NCI-H1092 (cell line): Measurements from ENCODE around the gene KLHL29.
A peak's percentile ranks its signal among the peaks of the same experiment; 100 is the strongest.

Source experiments
- DNase-seq: peaks from one replicate; lab custom pipeline; 2025; lab: John Stamatoyannopoulos, UW

The KLHL29 gene

GRCh38 chr2:23532391-23533337 lies 147.7 kb downstream of the KLHL29 start:
- DNase-seq: peak; percentile 35

GRCh38 chr2:23533338-23533695 lies 148.3 kb downstream of the KLHL29 start:
- DNase-seq: peak; percentile 29

GRCh38 chr2:23534771-23535170 lies 149.8 kb downstream of the KLHL29 start:
- no peak for DNase-seq

- peak; percentile 70 for DNase-seq
Measured at GRCh38 chr2:23536326-23536725, 151.3 kb downstream of the KLHL29 start.

GRCh38 chr2:23537991-23538390 lies 153.0 kb downstream of the KLHL29 start:
- DNase-seq: no peak

GRCh38 chr2:23538566-23538965 lies 153.6 kb downstream of the KLHL29 start:
- DNase-seq: no peak

GRCh38 chr2:23540804-23541360 lies 155.9 kb downstream of the KLHL29 start:
- DNase-seq: no peak

- no peak for DNase-seq
Measured at GRCh38 chr2:23541503-23542229, 156.7 kb downstream of the KLHL29 start.

GRCh38 chr2:23542230-23542789 lies 157.3 kb downstream of the KLHL29 start:
- no peak for DNase-seq

- DNase-seq: no peak
Measured at GRCh38 chr2:23543302-23543701, 158.3 kb downstream of the KLHL29 start.

- DNase-seq: no peak
Measured at GRCh38 chr2:23543728-23544127, 158.7 kb downstream of the KLHL29 start.

GRCh38 chr2:23544589-23545295 lies 159.8 kb downstream of the KLHL29 start:
- no peak for DNase-seq

GRCh38 chr2:23545396-23545795 lies 160.4 kb downstream of the KLHL29 start:
- peak; percentile 53 for DNase-seq

GRCh38 chr2:23545811-23546210 lies 160.8 kb downstream of the KLHL29 start:
- peak; percentile 53 for DNase-seq

- no peak for DNase-seq
Measured at GRCh38 chr2:23546913-23547312, 161.9 kb downstream of the KLHL29 start.

GRCh38 chr2:23547725-23548124 lies 162.7 kb downstream of the KLHL29 start:
- no peak for DNase-seq

GRCh38 chr2:23548143-23548769 lies 163.3 kb downstream of the KLHL29 start:
- no peak for DNase-seq

- peak; percentile 86 for DNase-seq
Measured at GRCh38 chr2:23549051-23549450, 164.1 kb downstream of the KLHL29 start.

- peak; percentile 24 for DNase-seq
Measured at GRCh38 chr2:23549821-23550530, 165.0 kb downstream of the KLHL29 start.

GRCh38 chr2:23550553-23550952 lies 165.6 kb downstream of the KLHL29 start:
- no peak for DNase-seq

- no peak for DNase-seq
Measured at GRCh38 chr2:23551875-23552274, 166.9 kb downstream of the KLHL29 start.
